ENCODE data around the gene IGSF8. TPM values are rescaled to one million over a fixed set of nuclear protein-coding genes. Genes with fewer than 3 reads are reported as not detected.

The IGSF8 gene
- total RNA-seq, 1 experiment from 2014 or later, result 101 TPM

- H3K27ac Mint-ChIP-seq, result no peak overlapping the region
- POLR2A ChIA-PET, result no interaction called here
- DNase-seq (ENCODE audit: low spot score) (no peak), ATAC-seq (no peak)
- peaks cover 16% of the 10 kb centered on the region for H3K4me1 Mint-ChIP-seq
- no peak for TF ChIP-seq RORB (CRISPR knock-in tag; IDR thresholded peaks at IDR 0.05)
- TF ChIP-seq RELA (CRISPR knock-in tag; IDR thresholded peaks at IDR 0.05; ENCODE audit: borderline replicate concordance), result no peak
- no peak for TF ChIP-seq AR (CRISPR knock-in tag; IDR thresholded peaks at IDR 0.05)
- TF ChIP-seq NFYB (CRISPR knock-in tag; conservative IDR thresholded peaks at IDR 0.05; ENCODE audit: low read depth), result no peak
- no peak for TF ChIP-seq ERG (CRISPR knock-in tag; IDR thresholded peaks at IDR 0.05)
- no peak for TF ChIP-seq ZBTB21 (CRISPR knock-in tag; IDR thresholded peaks at IDR 0.05; ENCODE audit: borderline replicate concordance)
- no peak for TF ChIP-seq ZNF281 (CRISPR knock-in tag; IDR thresholded peaks at IDR 0.05)
- TF ChIP-seq ZNF396 (CRISPR knock-in tag; IDR thresholded peaks at IDR 0.05; ENCODE audit: borderline replicate concordance), result no peak
- TF ChIP-seq AFF4 (CRISPR knock-in tag; IDR thresholded peaks at IDR 0.05; ENCODE audit: borderline replicate concordance), result no peak
- no peak for TF ChIP-seq NR2C2 (CRISPR knock-in tag; IDR thresholded peaks at IDR 0.05)
- no peak for TF ChIP-seq ZNF232 (CRISPR knock-in tag; IDR thresholded peaks at IDR 0.05)
- no peak for TF ChIP-seq MLX (CRISPR knock-in tag; IDR thresholded peaks at IDR 0.05)
- no peak for TF ChIP-seq HMGXB4 (CRISPR knock-in tag; IDR thresholded peaks at IDR 0.05)
- no peak for TF ChIP-seq ZNF425 (CRISPR knock-in tag; conservative IDR thresholded peaks at IDR 0.05)
- no peak for TF ChIP-seq MYBL2 (CRISPR knock-in tag; IDR thresholded peaks at IDR 0.05)
- no peak for TF ChIP-seq PREB (CRISPR knock-in tag; IDR thresholded peaks at IDR 0.05; ENCODE audit: borderline replicate concordance)
- TF ChIP-seq TCF7 (CRISPR knock-in tag; IDR thresholded peaks at IDR 0.05; ENCODE audit: low read depth), result no peak
- TF ChIP-seq HMGA2 (CRISPR knock-in tag; IDR thresholded peaks at IDR 0.05), result no peak
- no peak for TF ChIP-seq NR1H2 (CRISPR knock-in tag; IDR thresholded peaks at IDR 0.05)
- CTCF ChIA-PET, result interaction anchor here (0.7 to 29.5 kb wide), 4 partner anchors 9 to 137 kb away, joined by 4 to 978 read pairs (median 11); no protein-coding TSS in a partner anchor
- H3K4me3 Mint-ChIP-seq, result no peak overlapping the region
- peaks cover 76% of the 10 kb centered on the region for H3K27me3 Mint-ChIP-seq (ENCODE audit: low read depth)
- no peaks in the 10 kb centered on the region for H3K9me3 Mint-ChIP-seq
- no peaks in the 10 kb centered on the region for H3K36me3 Mint-ChIP-seq
These were observed 15.9 kb downstream of the IGSF8 start for GRCh38 chr1:160082487-160082886.

Data from WTC11 (cell line).